Duodenal mucosa (tissue), 2 donors: ENCODE data around the gene CLASP1.

Source experiments
- H3K27ac ChIP-seq: one replicate; pipeline ENCODE4 v1.7.0; 2013; ENCODE audit warnings: low read depth, low read length
- H3K27me3 ChIP-seq, 2 donors: one replicate each; pipeline ENCODE4 v1.7.0; 2013; ENCODE audit warnings: low read length in 2 of 2, control low read depth in 1 of 2; ENCODE audit not compliant: insufficient read depth in 2 of 2, control insufficient read depth in 1 of 2
- H3K36me3 ChIP-seq, 2 donors: one replicate each; pipeline ENCODE4 v1.7.0; 2013; ENCODE audit warnings: low read length in 2 of 2, control low read depth in 1 of 2; ENCODE audit not compliant: insufficient read depth in 2 of 2, control insufficient read depth in 1 of 2
- H3K4me1 ChIP-seq, 2 donors: one replicate each; pipeline ENCODE4 v1.7.0; 2013; ENCODE audit warnings: low read length in 2 of 2, control low read depth in 1 of 2; ENCODE audit not compliant: insufficient read depth in 2 of 2, control insufficient read depth in 1 of 2
- H3K4me3 ChIP-seq, 2 donors: one replicate each; pipeline ENCODE4 v1.7.0; 2013; ENCODE audit warnings: low read length in 2 of 2, low read depth in 1 of 2
- H3K9ac ChIP-seq, 2 donors: one replicate each; pipeline ENCODE4 v1.7.0; 2013; ENCODE audit warnings: low read length in 2 of 2, low read depth in 1 of 2
- H3K9me3 ChIP-seq, 2 donors: one replicate each; pipeline ENCODE4 v1.7.0; 2013; ENCODE audit warnings: low read length in 2 of 2, control low read depth in 1 of 2; ENCODE audit not compliant: control insufficient read depth in 1 of 2

Gene CLASP1

DNA sequence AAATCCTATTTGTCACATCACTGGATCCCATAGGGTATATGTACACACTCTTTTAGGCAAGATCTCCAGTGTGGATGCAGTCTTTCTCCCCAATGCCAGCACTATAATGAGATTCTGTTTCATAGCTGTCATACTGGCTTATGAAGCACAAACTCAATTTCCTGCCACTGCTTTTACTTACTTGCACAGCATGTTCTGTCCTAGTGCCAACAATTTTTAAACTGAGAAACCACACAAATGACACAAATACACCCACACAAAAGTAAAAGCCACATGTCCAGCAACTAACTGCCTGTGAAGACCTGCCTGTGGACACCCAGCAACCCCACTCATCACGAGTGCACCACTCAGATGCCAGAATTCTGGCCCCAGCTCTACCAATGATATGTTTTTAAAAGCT is 148.2 kb downstream of the CLASP1 start:
- Histone ChIP-seq H3K27ac (no peak overlapping the region), H3K4me3 (no peak overlapping the region), H3K9me3 (peaks cover 0 to 4% of the 10 kb centered on the region in 2 donors), H3K4me1 (no peaks in the 10 kb centered on the region), H3K9ac (no peak overlapping the region), H3K27me3 (no peaks in the 10 kb centered on the region), H3K36me3 (peaks cover 19 to 31% of the 10 kb centered on the region in 2 donors)

- H3K9ac ChIP-seq, result no peak overlapping the region
- peaks cover 19 to 35% of the 10 kb centered on the region in 2 donors for H3K36me3 ChIP-seq
Observed at GRCh38 chr2:121498731-121499130, 150.5 kb downstream of the CLASP1 start.

GRCh38 chr2:121492409-121492808 is 156.9 kb downstream of the CLASP1 start:
- Histone ChIP-seq H3K9ac (no peak overlapping the region), H3K4me3 (no peak overlapping the region), H3K9me3 (no peaks in the 10 kb centered on the region), H3K4me1 (no peaks in the 10 kb centered on the region), H3K36me3 (peaks cover 0 to 11% of the 10 kb centered on the region in 2 donors), H3K27me3 (no peaks in the 10 kb centered on the region), H3K27ac (no peak overlapping the region)

More at GRCh38 chr2:121498731-121499130, 150.5 kb downstream of the CLASP1 start:
- no peaks in the 10 kb centered on the region for H3K27me3 ChIP-seq
- peaks cover 0 to 4% of the 10 kb centered on the region in 2 donors for H3K9me3 ChIP-seq
- no peak overlapping the region for H3K4me3 ChIP-seq
- no peaks in the 10 kb centered on the region for H3K4me1 ChIP-seq
- H3K27ac ChIP-seq, result no peak overlapping the region

DNA sequence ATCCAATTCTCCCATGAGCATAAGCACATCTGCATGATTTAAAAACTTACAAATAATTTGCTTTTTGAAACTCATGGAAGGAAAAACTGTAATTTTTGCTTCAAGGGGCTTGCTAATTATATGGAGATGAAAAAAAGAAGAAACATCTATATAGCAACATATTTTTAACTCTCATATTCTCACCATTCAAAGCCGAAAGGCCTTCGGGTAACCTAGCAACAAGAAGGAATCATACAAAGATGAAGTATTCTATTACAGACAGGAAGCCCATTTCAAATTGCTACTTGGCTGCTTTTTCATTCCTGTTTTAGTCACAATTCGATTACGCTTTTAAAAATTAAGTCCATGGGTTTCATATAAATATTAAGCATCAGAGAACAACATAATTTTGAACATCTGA is 157.7 kb downstream of the CLASP1 start:
- H3K36me3 ChIP-seq, result peaks cover 0 to 8% of the 10 kb centered on the region in 2 donors
- no peaks in the 10 kb centered on the region for H3K4me1 ChIP-seq
- H3K9ac ChIP-seq, result no peak overlapping the region
- H3K9me3 ChIP-seq, result no peaks in the 10 kb centered on the region
- H3K27me3 ChIP-seq, result no peaks in the 10 kb centered on the region
- no peak overlapping the region for H3K27ac ChIP-seq
- H3K4me3 ChIP-seq, result no peak overlapping the region

DNA sequence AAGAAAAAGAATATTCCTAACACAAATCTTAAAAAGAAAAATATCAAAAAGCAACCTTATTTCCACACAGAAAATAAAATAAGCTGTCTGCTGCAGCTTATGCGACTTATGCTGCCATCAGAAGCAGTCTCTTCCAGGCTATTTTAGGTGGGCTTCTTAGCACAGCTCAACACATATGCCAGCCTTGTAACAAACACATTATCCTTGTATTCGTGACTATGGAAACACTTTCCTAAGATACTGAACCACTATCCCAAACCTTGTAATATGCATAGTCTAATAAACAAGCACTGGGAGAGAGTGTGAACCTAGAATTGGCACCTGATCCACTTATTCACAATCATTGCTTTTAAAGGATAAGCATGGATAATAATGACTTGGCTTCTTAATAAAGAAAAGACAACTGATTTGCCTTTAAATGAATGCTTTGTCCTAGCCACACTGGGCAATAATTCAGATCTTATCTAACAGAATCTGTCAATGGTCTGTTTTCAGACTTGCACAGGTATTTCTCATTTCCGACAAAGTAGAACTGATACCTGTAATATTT is 158.6 kb downstream of the CLASP1 start:
- H3K27me3 ChIP-seq, result no peaks in the 10 kb centered on the region
- no peak overlapping the region for H3K27ac ChIP-seq

GRCh38 chr2:121489911-121490583 is 159.2 kb downstream of the CLASP1 start:
- H3K27me3 ChIP-seq, result no peaks in the 10 kb centered on the region
- H3K9ac ChIP-seq, result no peak overlapping the region

More for the DNA sequence above, 158.6 kb downstream of the CLASP1 start:
- Histone ChIP-seq H3K36me3 (no peaks in the 10 kb centered on the region), H3K9me3 (no peaks in the 10 kb centered on the region), H3K9ac (no peak overlapping the region), H3K4me1 (no peaks in the 10 kb centered on the region), H3K4me3 (no peak overlapping the region)

GRCh38 chr2:121489284-121489683 is 160.0 kb downstream of the CLASP1 start:
- no peaks in the 10 kb centered on the region for H3K9me3 ChIP-seq
- H3K4me1 ChIP-seq, result no peaks in the 10 kb centered on the region
- H3K27ac ChIP-seq, result no peak overlapping the region
- H3K9ac ChIP-seq, result no peak overlapping the region
- no peak overlapping the region for H3K4me3 ChIP-seq
- no peaks in the 10 kb centered on the region for H3K36me3 ChIP-seq
- H3K27me3 ChIP-seq, result no peaks in the 10 kb centered on the region

More at GRCh38 chr2:121489911-121490583, 159.2 kb downstream of the CLASP1 start:
- Histone ChIP-seq H3K36me3 (no peaks in the 10 kb centered on the region), H3K4me3 (no peak overlapping the region), H3K27ac (no peak overlapping the region), H3K9me3 (no peaks in the 10 kb centered on the region), H3K4me1 (no peaks in the 10 kb centered on the region)

DNA sequence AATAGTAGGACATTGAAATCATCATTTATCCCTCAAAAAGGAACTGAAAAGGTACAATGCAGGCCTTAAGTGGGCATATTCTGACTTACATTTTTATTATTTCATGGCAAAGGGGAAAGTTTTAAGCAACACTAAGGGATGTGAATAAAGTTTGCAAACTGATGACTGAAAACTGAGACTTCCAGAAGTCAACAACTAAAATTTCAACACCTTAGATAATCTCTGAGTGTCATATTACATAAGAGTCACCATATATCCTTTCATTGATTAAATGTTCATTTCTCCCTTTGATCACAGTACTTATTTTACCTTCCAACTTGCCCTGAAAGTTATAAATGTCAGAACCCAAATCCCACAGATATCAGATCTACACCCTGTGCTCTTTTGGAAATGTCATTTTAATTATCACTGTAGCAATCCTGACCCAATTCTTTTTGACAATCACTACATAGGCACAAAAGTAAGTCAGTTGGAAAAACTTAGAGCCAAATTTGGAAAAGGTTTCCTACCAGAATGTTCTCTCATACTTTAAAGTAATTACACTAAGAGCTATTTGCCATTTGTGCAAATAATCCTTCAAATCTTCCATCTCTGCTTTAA is 163.0 kb downstream of the CLASP1 start:
- Histone ChIP-seq H3K27ac (no peak overlapping the region), H3K9me3 (no peaks in the 10 kb centered on the region), H3K4me1 (no peaks in the 10 kb centered on the region), H3K27me3 (no peaks in the 10 kb centered on the region), H3K36me3 (no peaks in the 10 kb centered on the region), H3K4me3 (no peak overlapping the region), H3K9ac (no peak overlapping the region)

GRCh38 chr2:121485039-121485438 is 164.2 kb downstream of the CLASP1 start:
- no peaks in the 10 kb centered on the region for H3K27me3 ChIP-seq
- no peaks in the 10 kb centered on the region for H3K9me3 ChIP-seq
- peaks cover 6 to 12% of the 10 kb centered on the region in 2 donors for H3K4me1 ChIP-seq
- no peak overlapping the region for H3K27ac ChIP-seq
- no peaks in the 10 kb centered on the region for H3K36me3 ChIP-seq
- H3K4me3 ChIP-seq, result no peak overlapping the region
- no peak overlapping the region for H3K9ac ChIP-seq

DNA sequence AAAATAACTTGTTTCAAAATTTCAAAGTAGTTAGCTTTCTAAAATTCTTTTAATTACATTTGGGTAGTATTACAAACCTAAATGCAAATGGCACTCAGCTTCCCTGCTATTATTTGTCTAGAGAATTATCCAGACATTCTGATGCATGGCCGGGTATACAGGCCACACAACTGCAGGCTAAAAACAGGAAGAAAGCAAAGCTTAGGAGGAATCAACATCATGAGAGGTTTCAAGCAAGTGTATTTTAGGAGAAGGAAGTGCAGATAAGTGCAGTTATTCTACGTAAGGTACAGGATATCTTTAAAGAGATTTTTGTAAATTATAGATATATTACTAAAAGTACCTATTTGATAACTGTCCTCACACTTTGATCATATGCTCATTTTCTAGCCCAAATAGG is 165.4 kb downstream of the CLASP1 start:
- no peak overlapping the region for H3K9ac ChIP-seq
- no peaks in the 10 kb centered on the region for H3K27me3 ChIP-seq
- H3K4me1 ChIP-seq, result peaks cover 14 to 22% of the 10 kb centered on the region in 2 donors
- H3K27ac ChIP-seq, result no peak overlapping the region
- no peaks in the 10 kb centered on the region for H3K36me3 ChIP-seq
- no peaks in the 10 kb centered on the region for H3K9me3 ChIP-seq
- H3K4me3 ChIP-seq, result no peak overlapping the region
